Esophagus muscularis mucosa (tissue), 4 donors: Measurements from ENCODE around the gene TGM3. TPM values are rescaled to one million over a fixed set of nuclear protein-coding genes. Genes with fewer than 3 reads are reported as not detected.
A peak's percentile ranks its signal among the peaks of the same experiment; 100 is the strongest.

Experiments used
- DNase-seq: peaks from one replicate; pipeline ENCODE4 v3.0.0-alpha.2; 2017; ENCODE audit errors: extremely low spot score
- H3K27ac ChIP-seq, 4 donors: fragments of 200-600 bp; sonication (generic); replicated peaks in 1 of 4; 1 replicate in 3 of 4; 2 replicates in 1 of 4; pipeline ENCODE4 v1.5.1; 2016 to 2019; ENCODE audit warnings: mild to moderate bottlenecking in 1 of 4
- H3K27me3 ChIP-seq, 4 donors: fragments of 200-600 bp; sonication (generic); one replicate each; pipeline versions ENCODE4 v1.5.1 to v1.6.0; 2016 to 2019
- H3K36me3 ChIP-seq, 4 donors: fragments of 200-600 bp; sonication (generic); one replicate each; pipeline ENCODE4 v1.5.1; 2016 to 2019
- H3K4me1 ChIP-seq, 4 donors: fragments of 200-600 bp; sonication (generic); one replicate each; pipeline ENCODE4 v1.5.1; 2016 to 2019
- H3K4me3 ChIP-seq, 4 donors: fragments of 200-600 bp; sonication (generic); 1 replicate in 2 of 4; 2 replicates in 2 of 4; pipeline ENCODE4 v1.5.1; 2016 to 2019; ENCODE audit warnings: mild to moderate bottlenecking in 4 of 4, moderate library complexity in 1 of 4
- H3K9me3 ChIP-seq, 4 donors: fragments of 200-600 bp; sonication (generic); 1 replicate in 3 of 4; 2 replicates in 1 of 4; pipeline ENCODE4 v1.5.1; 2016 to 2019
- CTCF ChIP-seq, 3 experiments: fragments of 200-600 bp in 2 of 3; fragments of 450-650 bp in 1 of 3; sonication (generic) in 2 of 3; IDR thresholded peaks; one replicate each; pipeline ENCODE4 v1.5.1; 2017 to 2019; ENCODE audit warnings: antibody characterized with exemption in 3 of 3, mild to moderate bottlenecking in 2 of 3, moderate library complexity in 1 of 3
- EP300 ChIP-seq: sonication (generic); formaldehyde crosslinking; IDR thresholded peaks from one replicate; pipeline ENCODE4 v1.6.1; 2017; ENCODE audit warnings: antibody characterized with exemption
- POLR2A ChIP-seq: fragments of 450-650 bp; IDR thresholded peaks from one replicate; pipeline ENCODE4 v1.6.1; 2017; ENCODE audit warnings: antibody characterized with exemption, moderate library complexity, mild to moderate bottlenecking, low read depth
- POLR2AphosphoS5 ChIP-seq, 2 donors: sonication (generic); formaldehyde crosslinking; IDR thresholded peaks; one replicate each; pipeline ENCODE4 v1.6.1; 2017; ENCODE audit warnings: antibody characterized with exemption in 2 of 2
- WGBS: methylation state at CpG from one replicate; pipeline ENCODE4 v1.1.5; 2018; 5-methylcytosine and 5-hydroxymethylcytosine counted together
- intact Hi-C: fragments of 100-400 bp; cut with DNase I; formaldehyde crosslinking; loops from one replicate; pipeline ENCODE4 v1.15.1; 2023
- total RNA-seq, 4 donors: library from RNA; depleted of rRNA; stranded (reverse); fragments of >200 nt; gene quantifications; one replicate each; pipeline versions ENCODE4 v1.1.0 to v1.2.1, GENCODE V29; 2016

The TGM3 gene
- total RNA-seq, 4 donors from 2014 or later: 0.83 TPM; not detected in 3

DNA sequence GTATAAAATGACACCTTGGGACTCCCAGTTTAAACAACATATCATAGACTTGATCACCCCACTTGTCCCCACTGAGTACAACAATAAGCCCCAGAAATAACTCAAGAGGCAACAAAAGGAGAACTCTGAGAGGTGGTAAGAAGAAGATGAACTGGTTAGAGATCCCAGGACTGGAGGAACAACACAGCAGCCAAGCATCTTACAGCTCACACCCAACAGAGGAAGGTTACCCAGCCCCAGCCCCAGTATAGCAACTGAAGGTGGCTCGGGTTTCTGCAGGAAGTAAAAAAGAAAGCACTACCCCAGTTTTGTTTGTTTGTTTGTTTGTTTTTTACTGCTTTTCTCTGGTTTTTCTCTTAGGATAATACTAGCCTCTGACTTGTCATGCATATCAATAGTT lies 67.8 kb downstream of the TGM3 start:
- Histone ChIP-seq H3K4me3 (no peak overlapping the region), H3K9me3 (peaks cover 0 to 23% (median 9%) of the 10 kb centered on the region in 4 donors), H3K4me1 (no peaks in the 10 kb centered on the region), H3K36me3 (no peaks in the 10 kb centered on the region), H3K27me3 (no peaks in the 10 kb centered on the region), H3K27ac (no peak overlapping the region)
- DNase-seq: peak; percentile 47
- TF ChIP-seq POLR2AphosphoS5 (IDR thresholded peaks at IDR 0.05): no peak
- no peak for TF ChIP-seq EP300
- TF ChIP-seq CTCF (IDR thresholded peaks at IDR 0.05): no peak
- no peak for TF ChIP-seq POLR2A
- intact Hi-C loops: no loop called here
- WGBS: 35% methylated on average over 1 of the region's 1 CpG

- H3K4me1 ChIP-seq: no peaks in the 10 kb centered on the region
- TF ChIP-seq POLR2AphosphoS5 (IDR thresholded peaks at IDR 0.05): no peak
- no peak for TF ChIP-seq EP300
- TF ChIP-seq POLR2A: no peak
- no peak for TF ChIP-seq CTCF (IDR thresholded peaks at IDR 0.05)
- H3K27ac ChIP-seq: no peak overlapping the region
- no peak overlapping the region for H3K4me3 ChIP-seq
- H3K9me3 ChIP-seq: peaks cover 0 to 26% (median 9%) of the 10 kb centered on the region in 4 donors
- no peak for DNase-seq
- no peaks in the 10 kb centered on the region for H3K27me3 ChIP-seq
- no peaks in the 10 kb centered on the region for H3K36me3 ChIP-seq
- intact Hi-C loops: no loop called here
- WGBS: 56% methylated on average over 4 of the region's 4 CpGs
Measured at GRCh38 chr20:2364044-2364443, 68.2 kb downstream of the TGM3 start.

DNA sequence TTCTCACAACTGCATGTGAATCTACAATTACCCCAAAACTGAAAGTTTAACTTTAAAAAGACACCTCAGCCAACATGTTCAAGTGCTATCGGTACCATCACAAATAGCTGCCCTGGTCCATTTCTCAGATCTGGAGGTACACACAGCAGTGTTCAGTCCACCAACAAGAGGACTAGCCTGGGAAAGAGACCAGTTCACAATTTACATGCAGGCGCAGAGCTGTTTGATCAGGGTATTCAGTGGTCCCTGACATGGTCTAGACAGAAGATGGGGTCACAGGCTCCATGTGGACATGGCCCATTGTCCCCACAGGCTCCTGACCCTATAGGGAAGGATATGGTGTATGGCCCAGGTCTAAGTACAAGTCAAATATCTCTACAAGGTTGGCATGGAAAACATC lies 69.3 kb downstream of the TGM3 start:
- Histone ChIP-seq H3K27me3 (peaks cover 0 to under 1% (median 0%) of the 10 kb centered on the region in 4 donors), H3K4me1 (no peaks in the 10 kb centered on the region), H3K27ac (no peak overlapping the region), H3K9me3 (peaks cover 0 to 24% (median 9%) of the 10 kb centered on the region in 4 donors), H3K36me3 (no peaks in the 10 kb centered on the region), H3K4me3 (no peak overlapping the region)
- 85% methylated on average over 2 of the region's 2 CpGs for WGBS
- peak; percentile 82 for DNase-seq
- intact Hi-C loops: no loop called here
- TF ChIP-seq POLR2A (no peak), EP300 (no peak), CTCF (IDR thresholded peaks at IDR 0.05) (no peak)

DNA sequence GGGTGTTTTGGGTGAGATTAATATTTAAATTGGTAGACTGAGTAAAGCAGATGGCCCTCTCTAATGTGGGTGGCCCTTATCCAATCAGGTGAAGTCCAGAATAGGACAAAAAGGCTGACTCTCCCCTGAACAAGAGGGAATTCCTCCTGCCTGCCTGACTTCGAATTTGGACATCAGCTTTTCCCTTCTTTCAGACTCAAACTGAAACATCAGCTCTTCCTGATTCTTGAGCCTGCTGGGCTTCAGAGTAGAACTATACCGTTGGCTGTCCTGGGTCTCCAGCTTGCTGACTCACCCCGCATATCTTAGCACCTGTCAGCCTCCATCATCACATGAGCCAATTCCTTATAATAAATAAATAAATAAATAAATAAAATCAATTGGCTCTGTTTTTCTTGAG lies 69.9 kb downstream of the TGM3 start:
- 87% methylated on average over 3 of the region's 3 CpGs for WGBS
- Histone ChIP-seq H3K4me3 (no peak overlapping the region), H3K36me3 (no peaks in the 10 kb centered on the region), H3K9me3 (peaks cover 0 to 19% (median 9%) of the 10 kb centered on the region in 4 donors), H3K27ac (no peak overlapping the region), H3K27me3 (peaks cover 0 to 3% (median 0%) of the 10 kb centered on the region in 4 donors), H3K4me1 (no peaks in the 10 kb centered on the region)
- TF ChIP-seq POLR2A: no peak
- no peak for TF ChIP-seq EP300
- no peak for TF ChIP-seq POLR2AphosphoS5 (IDR thresholded peaks at IDR 0.05)
- TF ChIP-seq CTCF (IDR thresholded peaks at IDR 0.05): no peak
- intact Hi-C loops: no loop called here
- peak; percentile 80 for DNase-seq

DNA sequence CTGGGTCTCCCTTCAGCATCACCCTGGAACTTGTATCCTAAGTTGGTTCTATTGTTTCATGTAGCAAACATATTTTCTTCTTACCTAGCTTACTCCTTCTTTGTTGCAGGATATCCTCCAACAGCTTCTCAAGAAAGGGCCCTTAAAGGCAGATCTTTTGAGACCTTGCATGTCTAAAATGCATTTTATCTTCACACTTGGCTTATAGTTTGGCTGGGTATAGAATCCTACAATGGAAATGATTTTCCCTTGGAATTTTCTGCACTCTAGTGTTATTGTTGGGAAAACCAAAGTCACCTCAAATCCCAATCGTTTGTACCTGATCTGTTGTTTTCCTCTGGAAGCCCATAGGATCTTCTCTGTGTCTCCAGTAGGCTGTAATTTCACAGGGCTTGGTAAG lies 72.8 kb downstream of the TGM3 start:
- Histone ChIP-seq H3K4me1 (no peaks in the 10 kb centered on the region), H3K9me3 (peaks cover 0 to 5% (median 0%) of the 10 kb centered on the region in 4 donors), H3K36me3 (no peaks in the 10 kb centered on the region), H3K4me3 (no peak overlapping the region), H3K27me3 (peaks cover 0 to 17% (median 0%) of the 10 kb centered on the region in 4 donors), H3K27ac (no peak overlapping the region)
- no peak for TF ChIP-seq POLR2AphosphoS5 (IDR thresholded peaks at IDR 0.05)
- no peak for TF ChIP-seq EP300
- TF ChIP-seq CTCF (IDR thresholded peaks at IDR 0.05): no peak
- no peak for TF ChIP-seq POLR2A
- intact Hi-C loops: no loop called here
- WGBS: 50% methylated on average over 1 of the region's 1 CpG
- no peak for DNase-seq
